ENCODE data around the gene CBX8.

The CBX8 gene

DNA sequence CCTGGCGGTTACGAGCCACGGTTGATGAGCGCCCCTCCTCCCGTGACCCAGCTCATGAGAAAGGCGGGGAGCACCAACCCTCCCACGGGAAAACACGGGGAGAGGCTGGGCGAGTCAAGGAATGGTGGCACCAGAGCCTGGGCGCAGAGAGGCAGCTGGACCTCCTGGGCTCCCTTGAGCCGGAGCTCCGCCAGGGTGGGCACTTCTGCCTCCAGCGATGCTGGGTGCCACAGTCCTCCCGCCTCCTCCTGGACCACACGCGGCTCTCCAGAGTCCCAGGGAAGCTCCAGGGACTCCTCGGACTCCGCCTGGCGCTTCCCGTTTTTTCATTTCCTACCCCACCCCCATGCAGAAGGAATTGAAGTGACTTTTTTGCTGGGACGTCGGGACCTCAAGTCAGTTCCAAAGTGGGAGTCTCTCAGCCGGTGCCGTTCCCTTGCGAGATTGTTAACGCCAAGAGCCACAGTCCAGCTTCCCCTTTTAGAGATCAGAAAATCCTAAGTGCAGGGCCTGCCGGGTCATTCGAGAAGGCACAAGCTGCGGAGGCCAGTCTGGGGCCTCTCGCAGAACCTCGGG lies 6.6 kb upstream of the CBX8 start:
- peak in 1 of 2 donors; percentile 31 for DNase-seq

GRCh38 chr17:79802736-79803420 lies 6.0 kb upstream of the CBX8 start:
- no peak for DNase-seq

DNA sequence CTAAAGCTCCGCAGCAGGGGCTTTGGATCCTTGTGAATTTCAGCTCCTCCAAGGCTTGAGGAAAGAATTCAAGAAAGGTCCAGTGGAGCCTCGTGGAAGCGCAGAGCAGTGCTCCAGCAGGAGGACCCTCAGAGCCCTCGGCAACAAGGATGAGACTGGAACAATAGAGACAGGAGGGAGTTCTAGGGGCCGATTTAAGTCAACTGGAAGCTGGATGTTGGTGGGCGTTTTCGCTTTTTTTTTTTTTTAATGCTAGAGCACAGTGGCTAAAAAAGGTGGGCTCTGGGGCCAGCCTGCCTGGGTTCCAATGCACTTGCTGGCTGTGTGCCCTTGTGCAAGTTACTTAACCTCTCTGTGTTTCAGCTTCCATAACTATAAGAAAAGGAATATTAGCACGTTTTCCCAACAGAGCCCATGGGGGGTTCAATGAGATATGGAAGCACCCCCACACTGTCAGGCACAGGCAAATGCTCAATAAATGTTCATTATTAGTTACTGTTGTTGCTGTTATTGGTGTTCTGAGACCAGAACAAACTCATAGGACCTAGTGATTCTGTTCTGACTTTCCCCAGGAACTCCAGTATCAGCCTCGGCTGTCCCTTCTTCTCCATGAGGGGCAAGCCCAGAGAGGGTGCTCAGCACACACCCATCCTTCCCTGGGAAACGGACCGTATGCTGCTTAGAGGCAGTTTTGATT lies 5.3 kb upstream of the CBX8 start:
- no peak for DNase-seq

- DNase-seq = no peak
Measured at GRCh38 chr17:79801156-79802038, 4.5 kb upstream of the CBX8 start.

DNA sequence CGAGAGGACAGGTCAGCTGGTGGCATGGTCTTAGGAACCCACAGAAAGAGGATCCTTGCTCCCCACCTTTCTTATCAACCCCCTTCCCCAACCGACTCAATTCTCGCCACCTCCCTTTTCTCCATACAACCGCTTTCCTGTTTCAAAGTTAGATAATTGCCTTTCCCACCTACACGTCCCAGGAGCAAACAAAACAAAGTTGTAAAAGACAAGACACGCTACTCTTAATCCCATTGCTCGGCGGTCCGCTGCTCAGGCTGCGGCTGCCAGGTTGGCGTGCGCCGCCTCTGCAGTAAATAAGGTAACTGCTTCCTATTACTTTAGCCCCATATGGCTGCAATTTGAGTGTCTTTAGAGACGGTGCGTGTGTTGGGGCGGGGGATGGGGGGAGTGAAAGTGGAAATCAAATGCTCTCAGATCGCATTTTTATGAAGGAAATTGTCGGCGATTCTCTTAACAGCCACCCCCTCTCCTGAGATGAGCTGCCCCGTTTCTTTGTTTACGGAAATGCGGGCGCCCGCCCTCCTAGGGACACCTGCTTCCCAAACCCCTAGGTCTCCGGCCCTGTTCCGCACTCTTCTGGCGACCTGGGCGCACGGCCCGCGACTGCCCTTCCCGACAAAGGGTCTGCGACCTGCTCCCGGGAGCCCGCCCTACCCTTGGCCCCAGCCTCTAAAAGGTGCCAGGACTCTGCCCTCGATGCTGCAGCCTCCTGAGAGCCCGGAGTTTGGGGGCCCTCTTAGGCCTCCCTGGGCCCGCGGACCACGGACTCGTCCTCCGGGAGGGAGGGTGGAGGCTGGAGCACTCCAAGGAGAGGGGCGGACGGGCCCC lies 3.7 kb upstream of the CBX8 start:
- peak in 1 of 2 donors; percentile 36 for DNase-seq

DNA sequence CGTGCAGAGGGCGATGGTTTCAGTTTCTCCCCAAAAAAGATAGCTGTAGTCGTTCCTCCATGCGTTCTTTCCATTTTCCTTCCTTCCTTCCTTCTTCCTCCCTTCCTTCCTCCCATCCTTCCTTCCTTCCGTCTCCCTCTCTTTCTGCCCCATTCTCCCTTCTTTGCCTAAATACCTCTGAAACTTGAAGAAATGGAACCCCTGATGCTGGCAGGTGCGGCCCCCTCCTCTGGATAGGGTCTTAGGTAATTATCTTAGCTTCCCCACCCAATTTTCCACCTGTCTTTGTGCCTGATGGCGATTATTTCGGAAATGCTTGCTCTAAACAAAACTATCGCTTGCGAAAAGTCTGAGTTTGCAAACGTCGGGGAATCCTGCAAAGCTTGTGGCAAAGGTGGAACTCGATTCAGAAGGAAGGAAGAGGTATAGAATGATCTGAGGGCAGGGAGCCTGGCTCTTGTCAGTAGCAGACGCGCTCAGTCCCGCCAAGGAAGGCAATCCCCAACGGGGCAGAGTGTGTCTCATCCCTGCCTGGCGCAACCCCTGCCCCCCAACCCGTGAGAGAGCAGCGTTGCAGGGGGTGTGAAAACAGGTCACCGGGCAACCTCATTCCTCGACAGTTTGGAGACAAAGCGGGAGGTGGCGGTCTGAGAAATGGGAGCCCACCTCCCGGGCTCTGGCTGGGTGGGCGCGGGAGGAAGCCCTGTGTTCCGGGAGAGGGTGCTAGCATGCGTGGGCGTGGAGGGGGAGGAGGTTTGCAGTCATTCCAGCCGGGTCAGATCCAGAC lies 2.9 kb upstream of the CBX8 start:
- no peak for DNase-seq

- no peak for DNase-seq
Measured at GRCh38 chr17:79799174-79799537, 2.3 kb upstream of the CBX8 start.

- DNase-seq = no peak
Measured at GRCh38 chr17:79798299-79799173, 1.7 kb upstream of the CBX8 start.

- no peak for DNase-seq
Measured at GRCh38 chr17:79797492-79798298, 818 bp upstream of the CBX8 start.

DNA sequence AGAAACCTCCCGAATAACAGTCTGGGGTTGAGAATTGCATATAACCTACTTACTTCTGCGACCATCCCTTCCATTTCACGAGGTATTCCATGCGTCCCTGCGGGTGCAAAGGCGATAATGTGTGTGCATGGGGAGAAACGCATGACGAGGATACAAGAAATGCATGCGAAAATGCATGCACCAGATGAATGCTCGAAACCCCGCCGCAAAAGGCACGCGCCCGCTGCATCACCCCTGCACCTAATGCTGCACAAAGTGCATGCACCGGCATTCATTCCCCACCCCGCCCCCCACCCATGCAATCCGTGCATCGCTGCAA lies 474 bp downstream of the CBX8 start:
- DNase-seq = no peak

- DNase-seq = no peak
Measured at GRCh38 chr17:79795795-79796443, 958 bp downstream of the CBX8 start.

DNA sequence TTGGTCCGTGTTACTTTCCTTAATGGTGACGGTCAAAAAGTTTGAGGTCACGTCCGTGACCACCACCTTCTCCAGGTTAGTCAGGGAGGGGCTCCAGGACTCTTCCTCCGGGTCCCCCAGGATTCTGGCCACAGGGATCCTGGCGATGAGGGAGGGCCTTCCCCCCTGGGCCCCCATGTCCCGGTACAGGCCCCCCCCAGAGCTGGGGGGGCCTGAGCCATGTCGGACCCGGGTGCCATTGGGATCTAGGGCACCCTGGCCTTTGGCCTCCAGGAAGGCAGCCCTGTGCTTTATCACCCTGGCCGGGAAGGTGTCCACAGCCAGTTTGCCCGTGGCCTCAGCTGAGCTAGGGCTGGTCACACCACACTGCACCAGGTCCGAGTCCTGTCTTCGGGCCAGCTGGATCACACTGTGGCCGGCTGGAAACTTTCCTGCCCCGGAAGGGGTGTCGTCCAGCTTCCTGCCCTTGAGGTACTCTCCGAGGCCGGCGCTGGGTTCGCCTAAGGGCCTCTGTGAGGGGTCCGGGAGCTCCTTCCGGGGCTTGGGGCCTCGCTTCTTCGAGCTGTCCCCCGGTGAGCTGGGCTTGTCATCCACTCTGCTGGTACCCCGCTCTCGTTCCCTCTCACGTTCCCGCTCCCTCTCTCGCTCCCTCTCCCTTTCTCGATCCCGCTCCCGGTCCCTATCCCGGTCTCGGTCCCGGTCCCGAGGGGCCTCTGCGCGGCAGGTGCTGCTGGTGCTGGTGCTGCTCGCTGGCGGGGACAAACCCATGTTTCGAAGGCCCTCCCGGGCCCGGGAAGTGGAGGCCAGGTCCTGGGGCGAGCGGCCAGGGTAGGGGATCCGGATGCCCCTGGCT lies 2.0 kb downstream of the CBX8 start:
- DNase-seq = no peak

- no peak for DNase-seq
Measured at GRCh38 chr17:79793924-79794304, 3.0 kb downstream of the CBX8 start.

DNA sequence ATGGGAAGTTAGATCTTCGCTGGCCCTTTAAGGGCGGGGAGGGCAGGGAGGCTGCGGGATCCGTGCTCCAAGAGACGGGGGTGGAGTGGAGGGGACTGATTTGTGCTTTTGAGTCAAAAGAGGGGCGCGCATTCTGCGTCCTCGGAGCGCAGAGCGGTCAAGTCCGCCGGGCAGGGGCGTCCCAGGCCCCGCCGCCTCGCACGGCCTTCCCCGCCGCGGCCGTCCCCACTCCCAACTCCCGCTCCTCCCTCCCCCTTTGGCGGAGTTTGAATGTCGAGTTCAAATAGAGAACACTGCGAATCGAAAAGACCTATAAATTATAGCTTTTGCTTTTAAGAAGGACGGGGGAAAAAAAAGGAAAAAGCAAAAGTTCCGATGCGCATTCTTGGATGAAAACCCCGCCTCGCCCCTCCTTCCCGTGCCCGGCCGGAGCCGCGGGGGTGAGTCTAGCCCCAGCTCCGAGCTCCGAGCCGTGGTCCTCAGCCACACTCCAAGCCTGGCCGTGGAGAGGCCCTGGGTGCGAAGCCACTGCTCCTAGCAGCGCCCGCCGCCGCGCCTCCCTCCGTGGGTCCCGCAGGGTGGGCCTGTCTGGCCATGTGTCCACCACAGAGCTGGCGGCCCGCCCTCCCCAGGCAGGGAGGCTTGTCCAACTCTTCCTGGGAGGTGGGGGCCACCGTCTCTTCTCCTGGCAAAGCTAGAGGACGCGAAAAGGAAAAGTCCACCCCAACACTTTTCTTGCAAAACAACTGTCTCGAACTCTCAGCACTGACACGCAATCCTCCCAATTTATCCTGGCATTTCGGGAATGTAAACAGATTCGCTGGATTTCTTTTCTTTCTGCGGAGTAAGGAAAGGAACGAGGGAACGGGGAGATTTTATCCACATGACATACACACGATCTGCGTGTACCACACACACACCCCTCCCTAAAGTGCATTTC lies 3.6 kb downstream of the CBX8 start:
- no peak for DNase-seq

DNA sequence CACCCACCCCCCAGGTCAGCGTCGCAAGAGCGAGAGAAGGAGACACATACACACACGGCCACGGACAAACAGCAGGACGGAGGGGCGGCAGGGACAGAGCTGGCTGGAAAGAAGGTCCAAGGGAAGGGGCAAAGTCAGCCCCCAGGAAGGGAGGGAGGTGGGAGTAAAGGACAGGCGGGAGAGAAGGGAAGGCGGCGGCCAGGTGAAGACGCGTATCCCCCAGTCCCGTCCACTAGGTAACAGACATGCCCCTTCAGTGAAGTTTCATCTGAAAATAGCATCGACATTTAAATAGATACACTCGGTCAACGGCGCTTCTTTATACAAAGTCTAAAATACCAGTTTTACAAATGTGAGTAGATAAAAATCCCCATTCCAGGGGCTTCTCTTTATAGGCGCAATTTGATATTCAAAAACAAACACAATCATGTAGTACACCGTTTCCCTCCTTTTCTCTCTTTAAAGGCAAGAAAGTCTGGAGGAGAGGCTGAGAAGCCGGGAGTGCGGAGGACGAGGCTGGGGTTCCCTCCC lies 4.5 kb downstream of the CBX8 start:
- no peak for DNase-seq

- DNase-seq = no peak
Measured at GRCh38 chr17:79791735-79792161, 5.1 kb downstream of the CBX8 start.

Measured in inflammatory macrophage treated with lipopolysaccharide for 1 hour (primary cell).